ENCODE measurements around the gene CIDEB.
"Not testable (repeated sequence)": the region's sequence is repeated elsewhere in the genome, so short reads cannot be mapped to it uniquely, and the experiment has no call there.

CIDEB gene

GRCh38 chr14:24332268-24332993 lies 24.7 kb upstream of the CIDEB start:
- peak; percentile 86 for DNase-seq (ENCODE audit: low spot score)

GRCh38 chr14:24331731-24332267 lies 24.0 kb upstream of the CIDEB start:
- no peak for DNase-seq (ENCODE audit: low spot score)

DNA sequence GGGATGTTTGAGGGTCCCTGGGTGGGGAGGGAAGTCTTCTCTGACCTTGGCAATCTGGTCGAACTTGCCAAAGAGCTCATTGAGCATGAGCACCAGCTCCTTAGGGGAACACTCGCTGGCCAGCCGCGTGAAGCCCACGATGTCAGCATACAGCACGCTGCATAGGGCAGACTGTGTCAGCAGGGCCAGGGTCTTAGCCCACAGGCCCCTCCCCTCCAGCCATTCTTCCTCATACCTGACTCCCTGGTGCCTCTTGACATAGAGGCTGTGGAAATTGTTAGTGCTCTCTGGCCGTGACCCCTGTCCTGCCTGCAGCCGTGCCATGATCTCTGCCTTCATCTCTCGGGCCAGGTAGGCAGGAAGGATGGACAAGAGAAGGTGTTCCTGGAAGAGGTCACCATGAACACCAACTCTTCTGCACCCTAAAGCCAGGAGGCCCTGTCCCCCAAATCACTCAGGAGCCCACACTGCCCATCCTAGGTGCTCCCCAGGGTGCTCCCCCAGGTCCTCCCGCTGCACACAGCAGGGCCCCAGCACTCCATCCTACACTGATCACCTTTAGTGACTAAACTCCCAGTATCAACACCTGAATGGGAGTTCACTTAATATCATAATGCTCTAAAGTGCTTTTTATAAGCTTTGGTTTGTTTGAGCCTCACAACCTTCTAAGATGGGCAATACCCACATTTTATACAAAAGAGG lies 23.3 kb upstream of the CIDEB start:
- DNase-seq (ENCODE audit: low spot score), result no peak

GRCh38 chr14:24329736-24330135 lies 22.0 kb upstream of the CIDEB start:
- no peak for DNase-seq (ENCODE audit: low spot score)

- DNase-seq (ENCODE audit: low spot score), result no peak
Measured at GRCh38 chr14:24329073-24329663, 21.4 kb upstream of the CIDEB start.

GRCh38 chr14:24327914-24328313 lies 20.1 kb upstream of the CIDEB start:
- not testable (repeated sequence) for DNase-seq (ENCODE audit: low spot score)

DNA sequence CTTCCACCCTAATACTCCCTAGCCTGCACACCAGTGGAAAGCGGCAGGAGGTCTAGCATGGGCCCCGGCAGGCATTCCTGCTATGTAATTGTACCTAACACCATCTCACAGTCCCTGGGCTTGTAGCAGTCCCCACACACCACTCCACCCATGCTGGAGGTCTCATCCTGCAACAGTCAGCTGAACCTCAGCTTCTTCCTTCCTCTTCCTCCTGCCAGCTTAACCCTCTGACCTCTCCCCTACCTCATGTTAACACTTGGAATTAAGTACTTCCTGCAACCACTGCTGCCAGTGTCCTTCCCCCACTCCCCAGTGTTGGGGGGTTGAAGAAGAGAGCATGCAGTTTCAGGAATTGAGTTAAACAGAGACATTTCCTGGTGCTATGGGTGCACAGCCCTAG lies 19.5 kb upstream of the CIDEB start:
- DNase-seq (ENCODE audit: low spot score), result no peak

- no peak for DNase-seq (ENCODE audit: low spot score)
Measured at GRCh38 chr14:24325963-24326362, 18.2 kb upstream of the CIDEB start.

- DNase-seq (ENCODE audit: low spot score), result no peak
Measured at GRCh38 chr14:24325041-24325530, 17.3 kb upstream of the CIDEB start.

GRCh38 chr14:24324024-24324423 lies 16.2 kb upstream of the CIDEB start:
- DNase-seq (ENCODE audit: low spot score), result no peak

DNA sequence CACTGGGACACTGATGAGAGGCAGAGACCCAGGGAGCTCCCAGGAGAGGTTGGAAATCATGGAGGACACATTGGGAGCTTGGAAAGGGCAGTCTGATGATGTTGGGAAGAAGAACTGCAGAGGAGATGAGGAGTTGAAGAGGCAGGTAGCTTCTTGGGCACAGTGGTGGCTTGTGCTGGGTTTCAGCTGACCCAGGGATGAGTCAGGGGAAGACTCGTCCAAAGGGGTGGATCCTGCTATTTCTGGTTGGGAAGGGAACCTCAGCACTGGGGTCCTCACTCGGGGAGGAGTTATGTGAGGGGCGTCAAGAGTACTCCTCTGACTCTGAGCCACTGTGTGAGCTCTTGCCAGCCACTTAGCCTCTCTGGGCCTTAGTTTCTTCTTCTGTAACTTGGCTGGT lies 15.6 kb upstream of the CIDEB start:
- no peak for DNase-seq (ENCODE audit: low spot score)

- DNase-seq (ENCODE audit: low spot score), result no peak
Measured at GRCh38 chr14:24322672-24323071, 14.9 kb upstream of the CIDEB start.

DNA sequence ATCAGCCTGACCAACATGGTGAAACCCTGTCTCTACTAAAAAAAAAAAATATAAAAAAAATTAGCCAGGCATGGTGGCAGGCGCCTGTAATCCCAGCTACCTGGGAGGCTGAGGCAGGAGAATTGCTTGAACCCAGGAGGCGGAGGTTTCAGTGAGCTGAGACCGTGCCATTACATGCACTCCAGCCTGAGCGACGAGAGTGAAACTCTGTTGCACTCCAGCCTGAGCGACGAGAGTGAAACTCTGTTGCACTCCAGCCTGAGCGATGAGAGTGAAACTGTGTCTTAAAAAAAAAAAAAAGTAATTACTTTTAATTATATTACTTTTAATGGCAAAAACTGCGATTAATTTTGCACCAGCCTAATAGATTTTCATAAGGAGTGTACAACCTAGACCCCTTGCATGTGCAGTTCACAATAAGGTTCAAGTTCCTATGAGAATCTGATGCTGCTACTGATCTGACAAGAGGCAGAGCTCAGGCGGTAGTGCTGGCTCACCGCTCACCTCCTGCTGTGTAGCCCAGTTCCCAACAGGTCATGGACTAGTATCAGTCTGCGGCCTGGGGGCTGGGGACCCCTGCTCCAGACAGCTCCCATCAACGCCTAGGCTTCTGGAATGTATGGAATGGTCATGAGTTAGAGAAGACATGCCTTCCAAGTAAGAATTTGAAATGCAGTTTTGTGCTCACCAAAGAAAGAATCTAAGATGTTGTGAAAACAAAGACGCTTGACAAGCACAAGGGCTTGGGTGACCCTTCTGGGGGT lies 13.6 kb upstream of the CIDEB start:
- no peak for DNase-seq (ENCODE audit: low spot score)

DNA sequence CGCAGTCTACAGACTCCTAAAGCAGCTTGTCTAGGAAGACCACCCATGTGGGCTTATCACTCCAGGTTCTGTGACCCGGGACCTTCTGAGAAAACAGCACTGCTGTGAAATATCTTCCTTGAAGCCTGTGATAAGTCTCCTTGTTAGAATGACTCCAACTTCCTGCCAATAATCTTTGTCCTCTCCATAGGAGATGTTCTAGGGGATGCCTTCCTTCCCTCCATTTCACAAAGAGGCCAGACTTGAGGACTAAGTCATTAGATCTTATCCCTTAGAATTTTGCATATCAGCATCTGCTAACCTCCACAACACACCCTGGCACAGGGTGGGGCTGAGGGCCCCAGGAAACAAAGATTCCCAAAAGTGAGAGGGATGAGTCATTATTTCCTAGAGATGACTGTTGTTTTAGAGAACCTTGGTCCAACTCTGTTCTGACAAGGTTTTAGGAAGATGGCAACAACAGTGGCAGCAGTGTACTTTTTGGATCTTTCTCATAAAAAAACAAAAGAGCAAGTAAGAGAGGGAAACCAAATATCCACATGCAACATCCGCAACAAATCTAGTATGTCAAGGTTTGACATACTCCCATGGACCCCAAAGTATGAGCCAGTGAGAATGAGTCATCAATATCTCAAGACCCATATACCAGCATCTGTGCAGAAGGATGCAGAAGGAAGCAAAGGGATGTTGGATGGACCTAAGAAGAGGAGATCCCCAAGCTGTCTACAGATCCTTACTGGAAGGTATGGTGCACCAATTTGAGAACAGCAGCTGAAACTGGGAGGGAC lies 9.6 kb upstream of the CIDEB start:
- DNase-seq (ENCODE audit: low spot score), result no peak

DNA sequence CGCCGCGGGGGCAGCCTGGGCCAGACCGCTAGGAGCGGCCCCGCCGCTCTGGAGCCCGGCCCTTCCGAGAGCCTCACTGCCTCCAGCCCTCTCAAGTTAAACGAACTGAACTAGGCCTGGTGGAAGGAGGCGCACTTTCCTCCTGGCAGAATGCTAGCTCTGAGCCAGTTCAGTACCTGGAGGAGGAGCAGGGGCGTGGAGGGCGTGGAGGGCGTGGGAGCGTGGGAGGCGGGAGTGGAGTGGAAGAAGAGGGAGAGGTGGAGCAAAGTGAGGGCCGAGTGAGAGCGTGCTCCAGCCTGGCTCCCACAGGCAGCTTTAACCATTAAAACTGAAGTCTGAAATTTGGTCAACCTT lies 8.8 kb upstream of the CIDEB start:
- DNase-seq (ENCODE audit: low spot score), result no peak

GRCh38 chr14:24315807-24316596 lies 8.2 kb upstream of the CIDEB start:
- peak; percentile 65 for DNase-seq (ENCODE audit: low spot score)

DNA sequence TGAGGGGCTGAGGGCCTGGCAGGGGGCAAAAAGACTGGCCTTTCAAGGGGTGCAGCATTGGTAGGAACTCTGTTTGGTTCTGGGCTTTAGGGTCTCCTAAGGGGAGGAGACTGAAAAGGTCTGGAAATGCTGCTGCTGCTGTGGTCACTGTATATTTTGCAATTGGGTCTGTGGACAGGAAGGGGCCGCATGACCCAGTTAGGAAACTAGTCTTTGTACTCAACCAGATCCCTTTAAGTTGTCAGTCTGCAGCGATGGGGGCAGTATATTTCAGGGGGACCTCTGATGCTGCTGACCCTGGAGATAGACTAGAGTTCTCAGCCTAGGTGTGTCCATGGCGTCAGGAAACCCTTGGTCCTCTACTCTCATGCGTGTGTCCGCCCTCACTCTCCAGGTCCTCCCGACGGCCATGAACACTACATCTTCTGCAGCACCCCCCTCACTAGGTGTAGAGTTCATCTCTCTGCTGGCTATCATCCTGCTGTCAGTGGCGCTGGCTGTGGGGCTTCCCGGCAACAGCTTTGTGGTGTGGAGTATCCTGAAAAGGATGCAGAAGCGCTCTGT lies 7.5 kb upstream of the CIDEB start:
- no peak for DNase-seq (ENCODE audit: low spot score)

DNA sequence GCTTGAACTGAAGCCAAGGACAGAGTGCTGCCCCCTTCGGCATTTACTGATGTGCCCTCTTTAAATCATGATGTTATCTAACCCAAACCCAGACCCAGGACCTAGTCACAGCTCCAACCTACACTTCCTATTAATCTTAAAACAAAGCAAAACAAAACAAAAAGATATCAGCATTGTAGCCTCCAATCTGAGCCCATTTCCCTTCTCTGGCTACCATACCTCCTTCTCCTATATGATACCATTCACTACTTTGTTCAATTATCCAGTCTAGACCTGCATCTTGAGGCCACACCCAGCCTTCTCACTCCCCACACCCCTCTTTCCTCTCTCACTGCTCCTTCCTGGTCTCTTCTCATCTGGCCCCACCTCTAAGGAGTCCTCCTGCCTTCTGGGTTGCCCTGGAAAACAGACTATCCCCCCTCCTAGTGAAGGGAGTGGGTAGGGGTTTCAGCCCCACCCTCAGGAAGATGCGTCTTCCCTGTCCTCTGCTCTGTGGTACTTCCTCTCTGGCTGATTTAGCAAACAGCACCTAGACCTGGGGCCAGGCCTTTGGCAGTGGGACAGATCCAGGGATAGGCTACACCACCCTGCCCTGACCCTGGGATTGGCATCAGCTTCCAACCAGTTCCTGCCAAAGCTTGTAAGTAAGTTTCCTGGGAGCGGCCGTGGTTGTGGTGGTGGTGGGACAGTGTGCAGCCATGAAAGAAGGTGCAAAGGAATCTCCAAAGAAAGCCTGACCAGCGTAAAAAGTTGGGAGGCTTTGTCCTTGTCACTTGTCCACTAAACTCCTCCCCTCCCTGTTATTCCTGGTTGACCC lies 6.8 kb upstream of the CIDEB start:
- no peak for DNase-seq (ENCODE audit: low spot score)

- no peak for DNase-seq (ENCODE audit: low spot score)
Measured at GRCh38 chr14:24313913-24314312, 6.1 kb upstream of the CIDEB start.

Measured in iPS-NIHi11 (cell line).